Testis (tissue), 3 donors: Measurements from ENCODE around the gene FAM83C. TPM values are rescaled to one million over a fixed set of nuclear protein-coding genes. Genes with fewer than 3 reads are reported as not detected.
A peak's percentile ranks its signal among the peaks of the same experiment; 100 is the strongest.

Experiments
- DNase-seq: peaks from one replicate; pipeline ENCODE4 v3.0.0-alpha.2; 2019
- H3K27ac ChIP-seq, 2 donors: fragments of 200-600 bp; sonication (generic); one replicate each; pipeline ENCODE4 v1.5.1; 2019
- H3K27me3 ChIP-seq: fragments of 200-600 bp; sonication (generic); one replicate; pipeline ENCODE4 v1.5.1; 2019
- H3K36me3 ChIP-seq: fragments of 200-600 bp; sonication (generic); one replicate; pipeline ENCODE4 v1.5.1; 2017; ENCODE audit warnings: low read depth; ENCODE audit errors: missing control alignments
- H3K4me1 ChIP-seq: fragments of 200-600 bp; sonication (generic); one replicate; pipeline ENCODE4 v1.5.1; 2019
- H3K4me3 ChIP-seq, 2 donors: fragments of 200-600 bp; sonication (generic); one replicate each; pipeline ENCODE4 v1.5.1; 2017 to 2019
- H3K9me3 ChIP-seq: fragments of 200-600 bp; sonication (generic); one replicate; pipeline ENCODE4 v1.5.1; 2017
- CTCF ChIP-seq, 3 experiments: fragments of 450-650 bp in 2 of 3; fragments of 200-600 bp in 1 of 3; sonication (generic) in 1 of 3; IDR thresholded peaks; one replicate each; pipeline ENCODE4 v1.5.1; 2016 to 2019; ENCODE audit warnings: antibody characterized with exemption in 3 of 3, mild to moderate bottlenecking in 2 of 3, moderate library complexity in 1 of 3
- POLR2A ChIP-seq: fragments of 450-650 bp; IDR thresholded peaks from one replicate; pipeline ENCODE4 v1.6.1; 2017; ENCODE audit warnings: antibody characterized with exemption, mild to moderate bottlenecking, moderate library complexity
- WGBS, 2 donors: methylation state at CpG; one replicate each; pipeline ENCODE4 v1.1.5; 2018; 5-methylcytosine and 5-hydroxymethylcytosine counted together
- intact Hi-C: fragments of 100-400 bp; cut with DNase I; formaldehyde crosslinking; loops from one replicate; pipeline ENCODE4 v1.15.1; 2023; ENCODE audit warnings: low total_unique reads
- polyA plus RNA-seq: library from polyadenylated mRNA; stranded (reverse); fragments of 350-450 nt; fragmentation: Illumina TruSeq; extraction: RNeasy Lipid Tissue Mini Kit (QIAGEN cat#74804); gene quantifications from one replicate; pipeline ENCODE4 v1.2.3, GENCODE V29; 2014; ENCODE audit warnings: low read depth, low replicate concordance; ENCODE audit not compliant: insufficient read depth
- total RNA-seq, 2 donors: library from RNA; depleted of rRNA; stranded (reverse); fragments of >200 nt; gene quantifications; one replicate each; pipeline ENCODE4 v1.2.3, GENCODE V29; 2016

The FAM83C gene
- total and polyA plus RNA-seq, 3 donors from 2014 or later = 0.39 to 0.96 (median 0.43) TPM

- H3K9me3 ChIP-seq = no peaks in the 10 kb centered on the region
- no peak for DNase-seq
- no peak overlapping the region for H3K4me3 ChIP-seq
- WGBS, 2 donors = 89 to 90% methylated on average over 19 of the region's 19 CpGs
- no peaks in the 10 kb centered on the region for H3K36me3 ChIP-seq
- H3K4me1 ChIP-seq = no peaks in the 10 kb centered on the region
- intact Hi-C loops = no loop called here
- no peak overlapping the region for H3K27ac ChIP-seq
- TF ChIP-seq CTCF (IDR thresholded peaks at IDR 0.05) = no peak
- no peaks in the 10 kb centered on the region for H3K27me3 ChIP-seq
Measured at GRCh38 chr20:35270021-35270902, 22.0 kb downstream of the FAM83C start.

- intact Hi-C loops = no loop called here
- no peaks in the 10 kb centered on the region for H3K36me3 ChIP-seq
- H3K9me3 ChIP-seq = no peaks in the 10 kb centered on the region
- peak; percentile 71 for DNase-seq
- no peaks in the 10 kb centered on the region for H3K4me1 ChIP-seq
- no peak overlapping the region for H3K27ac ChIP-seq
- 62 to 73% methylated on average over 12 to 14 of the region's 14 CpGs for WGBS, 2 donors
- H3K27me3 ChIP-seq = no peaks in the 10 kb centered on the region
- no peak for TF ChIP-seq POLR2A
- peak; percentile 42 to 66 (median 57) for TF ChIP-seq CTCF (IDR thresholded peaks at IDR 0.05)
- no peak overlapping the region for H3K4me3 ChIP-seq
Measured at GRCh38 chr20:35269055-35269781, 23.0 kb downstream of the FAM83C start.

- TF ChIP-seq POLR2A (no peak), CTCF (IDR thresholded peaks at IDR 0.05) (no peak)
- Histone ChIP-seq H3K27ac (no peak overlapping the region), H3K36me3 (no peaks in the 10 kb centered on the region), H3K4me1 (no peaks in the 10 kb centered on the region), H3K9me3 (no peaks in the 10 kb centered on the region), H3K4me3 (no peak overlapping the region), H3K27me3 (no peaks in the 10 kb centered on the region)
- DNase-seq = no peak
- WGBS, 2 donors = 73 to 94% methylated on average over 4 to 16 of the region's 16 CpGs
- intact Hi-C loops = no loop called here
Measured at GRCh38 chr20:35267092-35267491, 25.1 kb downstream of the FAM83C start.

- H3K27me3 ChIP-seq = no peaks in the 10 kb centered on the region
- H3K4me1 ChIP-seq = no peaks in the 10 kb centered on the region
- H3K36me3 ChIP-seq = no peaks in the 10 kb centered on the region
- no peak overlapping the region for H3K27ac ChIP-seq
- WGBS, 2 donors = 67 to 78% methylated on average over 1 of the region's 1 CpG
- intact Hi-C loops = no loop called here
- DNase-seq = no peak
- TF ChIP-seq CTCF (IDR thresholded peaks at IDR 0.05) (no peak), POLR2A (no peak)
- H3K4me3 ChIP-seq = no peak overlapping the region
- H3K9me3 ChIP-seq = no peaks in the 10 kb centered on the region
Measured at GRCh38 chr20:35264755-35265154, 27.5 kb downstream of the FAM83C start.
